Measurements from ENCODE around the gene ZKSCAN8.
A peak's percentile ranks its signal among the peaks of the same experiment; 100 is the strongest.

Gene ZKSCAN8

DNA sequence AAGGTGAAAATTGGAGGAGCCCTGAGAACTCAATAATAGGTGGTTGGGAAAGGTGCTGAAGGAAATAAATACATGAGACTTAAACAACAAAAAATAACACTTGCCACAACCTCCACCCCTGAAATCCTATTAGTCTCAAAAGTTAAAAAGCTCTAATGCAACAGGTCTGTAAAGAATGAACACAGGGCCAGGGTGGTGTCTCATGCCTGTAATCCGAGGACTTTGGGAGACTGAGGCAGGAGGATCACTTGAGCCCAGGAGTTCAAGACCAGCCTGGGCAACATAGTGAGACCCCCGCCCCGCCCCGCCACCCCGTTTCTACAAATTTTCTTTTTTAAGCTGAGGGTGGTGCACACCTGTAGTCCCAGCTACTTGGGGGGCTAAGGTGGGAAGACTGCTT lies 1.1 kb upstream of the ZKSCAN8 start:
- no peak for DNase-seq

DNA sequence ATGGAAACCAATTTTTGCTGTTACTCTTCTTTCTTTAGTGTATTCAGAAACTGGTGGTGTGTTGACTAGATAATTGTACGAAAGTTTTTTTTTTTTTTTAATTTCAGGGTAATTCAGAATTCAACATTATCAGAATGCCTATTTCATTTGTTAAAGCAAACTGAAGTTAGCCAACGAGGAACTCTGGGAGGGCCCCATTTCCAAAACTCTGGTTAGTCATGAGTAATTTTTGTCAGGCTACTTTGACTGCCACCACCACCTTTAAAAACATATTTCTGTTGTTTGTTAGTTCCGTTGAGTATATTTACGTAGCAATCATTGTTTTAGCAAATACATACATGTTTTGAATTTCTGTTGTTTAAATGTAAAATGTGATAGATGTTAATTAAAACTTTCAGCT lies 763 bp downstream of the ZKSCAN8 start:
- DNase-seq, result no peak

DNA sequence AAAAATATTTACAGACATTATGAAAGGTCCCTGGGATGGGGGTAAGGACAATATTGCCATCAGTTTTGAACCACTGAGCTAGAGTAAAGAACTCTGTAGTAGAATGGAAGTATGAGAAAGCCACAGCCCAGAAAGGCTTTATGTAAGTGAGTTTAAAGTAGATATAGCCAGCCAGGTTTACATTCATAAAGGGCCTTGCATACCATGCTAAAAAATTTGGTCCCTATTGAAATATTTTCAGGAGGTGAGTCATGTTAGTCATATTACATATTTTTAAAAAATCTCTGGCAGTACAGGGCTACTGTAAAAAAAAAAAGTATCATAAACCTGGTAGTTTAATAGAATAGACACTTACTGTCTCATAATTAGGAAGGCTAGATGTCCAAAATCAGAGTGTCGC lies 3.5 kb downstream of the ZKSCAN8 start:
- DNase-seq, result no peak

DNA sequence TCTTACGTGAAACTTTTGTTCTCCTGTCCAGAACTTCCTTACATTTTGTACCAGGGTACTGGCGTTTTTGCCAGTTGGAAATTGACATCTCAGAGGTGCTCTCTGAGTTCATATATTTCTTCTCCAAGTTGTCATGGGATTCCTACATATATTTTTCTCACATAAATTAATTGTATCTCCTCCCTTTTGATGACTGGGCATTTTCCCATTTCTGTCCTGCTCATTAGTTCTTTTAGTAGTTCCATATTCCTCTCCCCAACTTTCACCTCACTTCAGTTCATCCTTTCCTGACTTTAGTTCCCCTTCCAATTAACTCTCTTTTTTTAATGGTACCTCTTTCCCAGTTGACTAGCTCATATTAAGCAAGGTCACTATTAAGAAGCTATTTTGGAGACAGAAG lies 10.8 kb downstream of the ZKSCAN8 start:
- no peak for DNase-seq

DNA sequence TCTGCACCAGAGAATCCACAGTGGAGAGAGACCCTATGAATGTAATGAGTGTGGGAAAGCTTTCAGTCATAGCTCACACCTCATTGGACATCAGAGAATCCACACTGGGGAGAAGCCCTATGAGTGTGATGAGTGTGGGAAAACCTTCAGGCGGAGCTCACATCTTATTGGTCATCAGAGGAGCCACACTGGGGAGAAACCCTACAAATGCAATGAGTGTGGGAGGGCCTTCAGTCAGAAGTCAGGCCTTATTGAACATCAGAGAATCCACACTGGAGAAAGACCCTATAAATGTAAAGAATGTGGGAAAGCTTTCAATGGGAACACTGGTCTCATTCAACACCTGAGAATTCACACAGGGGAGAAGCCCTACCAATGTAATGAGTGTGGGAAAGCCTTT lies 11.9 kb downstream of the ZKSCAN8 start:
- no peak for DNase-seq

DNA sequence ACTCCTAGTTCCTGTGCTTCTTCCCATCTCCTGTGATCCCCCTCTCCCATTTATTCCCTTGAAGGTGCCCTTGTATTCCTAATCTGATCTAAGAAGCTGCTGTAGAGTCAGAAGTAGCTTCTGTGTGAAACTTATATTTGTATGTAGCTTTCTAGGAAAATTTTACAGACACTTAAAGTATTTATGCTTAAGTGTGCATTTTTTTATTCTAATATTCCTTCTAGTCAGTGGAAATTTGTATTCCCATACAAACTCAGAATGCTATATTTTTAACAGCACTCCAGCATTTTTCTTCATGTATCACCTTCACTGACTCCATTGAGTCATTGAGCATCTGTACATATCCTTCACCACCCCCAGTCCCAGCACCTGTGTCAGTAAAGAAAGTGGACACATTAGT lies 12.7 kb downstream of the ZKSCAN8 start:
- no peak for DNase-seq

DNA sequence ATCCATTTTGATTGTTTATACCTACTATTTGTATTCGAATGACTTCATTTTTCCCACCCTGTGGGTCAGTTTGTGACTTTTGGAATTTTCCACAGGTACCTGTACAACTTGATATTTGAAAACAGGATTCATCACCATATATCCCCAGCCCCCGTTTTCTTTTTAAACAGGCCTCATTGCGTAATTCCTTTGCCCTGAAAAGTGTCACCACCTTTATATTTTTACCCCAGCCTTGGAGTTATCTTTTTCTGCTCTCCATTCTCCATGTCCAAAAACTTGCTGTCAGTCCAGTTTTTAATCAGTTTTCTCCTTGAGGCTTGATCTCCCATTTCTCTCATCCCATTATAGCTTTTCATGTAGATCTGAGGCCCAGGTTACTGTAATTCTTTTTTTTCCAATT lies 16.6 kb downstream of the ZKSCAN8 start:
- no peak for DNase-seq

DNA sequence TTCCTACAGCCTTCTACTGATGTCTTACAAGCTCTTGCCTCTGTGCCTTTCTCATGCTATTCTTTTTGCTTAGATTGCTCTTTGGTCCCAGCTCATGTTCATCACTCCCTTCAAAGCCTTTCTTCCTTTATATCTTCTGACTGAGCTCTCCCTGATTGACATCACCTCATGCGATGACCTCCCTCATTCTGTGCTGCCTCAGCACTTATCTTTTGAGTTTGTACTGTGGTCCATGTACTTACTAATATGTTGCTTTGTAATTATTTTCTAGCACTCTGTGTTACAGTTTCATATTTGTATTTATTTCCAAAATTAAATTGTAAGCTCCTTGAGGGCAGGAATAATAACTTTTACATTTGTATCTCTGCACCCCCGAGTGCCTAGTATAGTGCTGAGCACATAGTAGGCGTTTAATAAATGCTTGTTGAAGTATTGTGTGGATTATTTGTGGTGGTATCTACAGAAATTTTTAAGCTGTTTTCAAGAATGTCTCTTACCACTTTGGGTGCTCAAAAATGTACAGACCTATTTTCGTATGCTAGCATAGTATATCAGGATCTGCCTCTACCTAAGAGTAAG lies 17.4 kb downstream of the ZKSCAN8 start:
- no peak for DNase-seq

DNA sequence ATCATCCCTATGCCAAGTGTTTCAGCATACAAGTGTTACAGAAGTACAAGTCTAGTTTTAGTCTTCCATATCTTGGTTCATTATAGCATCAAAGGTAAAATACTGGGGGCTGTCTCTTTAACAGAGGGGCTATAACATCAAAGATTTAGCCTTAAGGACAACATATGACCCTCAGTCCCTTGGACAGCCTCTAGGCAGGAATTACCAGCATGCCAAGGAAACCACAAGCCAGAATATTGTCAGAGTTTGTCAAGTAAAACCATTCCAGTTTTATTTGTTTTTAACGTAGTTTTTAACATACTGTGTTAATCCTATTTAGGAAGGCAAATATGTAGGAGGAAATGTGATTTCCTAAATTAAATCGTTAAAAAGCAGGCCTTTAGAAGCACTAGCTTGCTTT lies 18.6 kb downstream of the ZKSCAN8 start:
- no peak for DNase-seq

DNA sequence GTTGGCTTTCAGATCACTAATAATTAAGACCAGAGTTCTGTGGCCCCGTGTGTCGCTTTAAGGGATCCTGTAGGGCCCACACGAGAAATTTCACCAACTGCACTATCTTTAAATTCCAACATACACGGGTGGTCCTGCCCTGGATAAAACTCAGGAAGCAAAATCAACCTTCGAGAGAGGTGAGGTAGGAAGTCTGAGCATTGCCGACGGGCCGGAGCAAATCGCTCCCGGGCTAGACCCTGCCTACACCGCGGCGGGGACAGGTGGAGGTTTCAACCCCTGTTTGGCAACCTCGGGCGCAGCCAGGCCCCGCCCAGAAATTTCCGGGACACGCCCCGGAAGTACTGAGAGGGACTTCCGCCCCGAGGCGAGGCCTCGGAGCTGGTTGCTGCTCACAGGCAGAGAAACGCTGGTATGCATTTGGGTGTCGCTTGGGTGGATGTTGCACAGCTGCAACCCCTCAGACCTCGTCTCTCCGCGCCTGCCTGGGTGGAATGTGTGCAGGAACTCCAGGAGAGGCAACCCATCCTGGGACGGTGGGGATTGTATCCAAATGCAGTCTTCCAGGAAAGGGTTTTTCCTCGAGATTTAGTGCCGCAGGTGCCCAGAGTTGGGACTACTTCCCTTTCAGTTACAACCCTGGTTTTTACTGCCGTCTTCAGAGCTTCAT lies 19.9 kb downstream of the ZKSCAN8 start:
- DNase-seq, result peak; percentile 83

DNA sequence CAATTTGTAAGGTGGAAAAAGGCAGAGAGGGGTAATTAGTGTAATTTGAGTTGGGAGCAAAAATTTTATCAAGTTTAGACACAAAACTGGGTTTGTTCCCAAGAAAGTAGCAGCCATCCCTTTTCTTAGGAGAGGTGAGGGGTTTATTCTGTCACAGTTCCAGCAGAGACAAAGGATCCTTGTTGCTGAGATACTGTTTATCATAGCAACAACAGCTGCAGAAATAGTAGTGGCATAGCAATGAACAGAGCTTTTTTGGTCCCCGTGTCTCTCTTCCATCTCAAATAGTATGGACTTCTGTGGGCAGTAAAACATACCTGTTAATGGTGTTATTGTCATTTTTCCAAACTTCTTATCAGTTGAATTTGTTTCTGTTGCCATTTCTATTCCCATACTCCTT lies 23.9 kb downstream of the ZKSCAN8 start:
- DNase-seq, result no peak

DNA sequence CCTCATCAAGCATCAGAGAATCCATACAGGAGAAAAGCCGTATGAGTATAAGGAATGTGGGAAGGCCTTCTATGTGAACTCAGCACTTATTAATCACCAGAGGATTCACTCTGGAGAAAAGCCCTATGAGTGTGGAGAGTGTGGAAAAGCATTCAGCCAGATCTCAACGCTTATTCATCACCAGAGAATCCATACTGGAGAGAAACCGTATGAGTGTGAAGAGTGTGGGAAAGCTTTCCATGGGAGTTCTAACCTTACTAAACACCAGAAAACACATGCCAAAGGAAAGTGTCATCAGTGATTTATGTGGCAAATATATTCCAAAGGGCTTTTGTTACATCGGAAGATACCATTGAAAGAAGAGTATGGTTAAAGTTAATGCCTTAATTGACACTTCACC lies 25.4 kb downstream of the ZKSCAN8 start:
- DNase-seq, result no peak

DNA sequence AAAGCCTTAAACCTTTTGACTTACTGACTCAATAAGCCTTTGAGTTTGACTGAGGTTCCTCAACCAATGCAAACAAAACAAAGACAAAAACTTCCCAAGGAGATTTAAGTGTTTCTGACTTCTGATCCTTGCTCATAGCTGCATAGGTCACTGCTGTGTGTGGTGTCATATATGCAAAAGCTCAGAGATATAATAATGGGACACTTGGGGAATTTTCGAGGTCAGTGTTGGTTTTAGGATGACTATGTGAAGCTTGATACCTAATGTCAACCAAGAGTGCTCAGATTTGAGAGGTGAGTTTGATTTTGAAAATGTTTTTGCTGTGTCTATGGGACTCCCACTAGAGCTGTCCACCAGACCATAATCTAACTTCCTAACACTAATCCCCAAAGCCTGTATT lies 26.2 kb downstream of the ZKSCAN8 start:
- DNase-seq, result no peak

DNA sequence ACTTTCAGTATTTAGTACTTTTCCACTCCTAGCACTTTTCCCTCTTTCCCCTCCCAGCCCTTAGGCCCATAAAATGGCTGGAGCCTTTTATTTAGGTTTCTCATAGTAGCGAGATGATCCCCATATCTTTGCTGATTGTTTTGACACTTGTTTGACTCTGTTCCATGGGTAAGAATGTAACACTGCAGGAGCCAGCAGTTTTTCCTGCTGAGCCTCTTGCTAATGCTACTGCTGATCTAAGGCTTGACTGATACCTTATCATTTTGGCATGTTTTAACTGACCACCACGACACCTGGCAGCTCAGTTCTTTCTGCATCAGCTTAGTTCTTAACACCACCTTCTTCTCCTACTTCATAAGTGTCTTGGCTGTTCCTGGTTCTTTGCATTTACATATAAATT lies 29.6 kb downstream of the ZKSCAN8 start:
- no peak for DNase-seq

DNA sequence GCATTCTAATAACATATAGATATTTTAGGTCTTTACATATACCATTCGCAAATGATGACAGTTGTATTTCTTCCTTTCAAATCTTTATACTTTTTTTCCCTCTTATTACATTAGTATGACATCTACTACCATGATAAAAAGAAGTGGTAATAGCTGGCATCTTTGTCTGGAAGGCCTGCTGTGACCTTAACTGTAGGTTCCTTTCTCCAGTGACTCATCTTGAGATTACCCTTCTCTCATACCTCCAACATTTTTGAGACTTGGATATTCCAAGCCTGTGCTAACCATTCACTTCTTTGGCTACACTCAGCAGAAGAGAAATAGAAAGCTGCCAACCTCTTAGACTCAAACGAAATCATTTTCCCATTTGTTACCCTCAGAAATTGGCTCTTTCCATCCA lies 30.3 kb downstream of the ZKSCAN8 start:
- no peak for DNase-seq

DNA sequence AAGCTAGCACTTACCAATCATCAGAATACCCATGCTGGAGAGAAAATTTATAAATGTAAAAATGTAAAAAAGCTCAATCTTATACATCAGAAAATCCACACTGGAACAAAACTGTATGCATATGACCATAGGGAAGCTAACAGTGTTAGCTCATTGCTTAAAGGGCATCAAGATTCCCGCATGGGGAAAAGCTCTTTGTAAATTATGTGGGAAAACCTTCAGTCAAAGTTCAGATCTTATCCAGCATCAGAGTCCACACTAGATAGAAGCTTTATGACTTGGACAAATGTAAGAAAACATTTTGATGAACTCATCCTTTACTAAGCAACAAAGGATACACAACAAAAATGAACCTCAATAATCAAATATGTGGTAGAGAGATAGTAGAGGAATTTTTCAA lies 34.7 kb downstream of the ZKSCAN8 start:
- DNase-seq, result no peak

DNA sequence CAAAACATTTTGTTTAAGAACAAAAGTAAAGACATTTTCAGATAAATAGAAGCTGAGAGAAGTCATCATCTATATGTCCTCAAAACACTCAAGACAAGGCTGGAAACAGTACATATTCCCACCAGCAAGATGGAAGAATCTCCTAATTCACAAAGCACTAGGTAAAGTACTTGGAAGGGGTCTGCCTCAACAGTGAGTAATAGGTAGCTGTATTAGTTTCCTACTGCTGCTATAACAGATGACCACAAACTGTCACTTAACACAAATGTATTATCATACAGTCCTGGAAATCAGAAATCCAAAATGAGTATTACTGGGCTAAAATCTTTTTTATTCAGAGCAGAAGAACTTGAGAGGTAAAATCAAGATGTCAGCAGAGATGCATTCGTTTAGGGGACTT lies 40.6 kb downstream of the ZKSCAN8 start:
- no peak for DNase-seq

DNA sequence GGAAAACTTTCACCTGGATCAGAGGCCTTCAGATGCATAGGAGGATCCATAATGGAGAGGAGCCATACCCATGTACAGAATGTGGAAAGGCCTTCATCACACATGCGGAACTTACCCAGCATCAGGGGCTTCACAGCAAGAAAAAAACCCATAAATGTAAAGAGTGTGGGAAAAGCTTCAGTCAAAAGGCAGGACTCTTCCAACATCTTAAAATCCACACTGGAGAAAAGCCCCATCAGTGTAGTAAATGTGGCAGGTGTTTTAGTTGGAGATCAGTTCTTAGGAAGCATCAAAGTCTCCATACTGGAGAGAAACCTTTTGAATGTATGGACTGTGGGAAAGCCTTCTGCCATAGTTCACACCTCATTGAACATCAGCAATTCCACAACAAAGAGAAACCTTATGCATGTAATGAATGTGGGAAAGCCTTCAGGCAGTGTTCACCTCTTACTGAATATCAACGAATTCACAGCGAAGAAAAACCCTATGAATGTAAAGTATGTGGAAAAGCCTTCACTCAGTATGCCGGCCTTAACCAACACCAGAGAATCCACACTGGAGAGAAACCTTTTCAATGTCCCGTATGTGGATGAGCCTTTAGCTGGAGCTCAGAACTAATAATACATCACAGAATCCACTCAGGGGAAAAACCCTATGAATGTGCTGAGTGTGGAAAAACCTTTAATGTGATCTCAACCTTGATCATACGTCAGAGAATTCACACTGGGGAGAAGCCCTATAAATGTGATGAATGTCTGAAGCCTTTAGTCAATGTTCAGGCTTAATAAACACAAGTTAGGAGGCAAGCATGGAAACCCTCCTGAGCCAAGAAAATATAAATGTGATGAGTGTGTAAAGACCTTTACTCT lies 46.7 kb downstream of the ZKSCAN8 start:
- DNase-seq, result no peak

DNA sequence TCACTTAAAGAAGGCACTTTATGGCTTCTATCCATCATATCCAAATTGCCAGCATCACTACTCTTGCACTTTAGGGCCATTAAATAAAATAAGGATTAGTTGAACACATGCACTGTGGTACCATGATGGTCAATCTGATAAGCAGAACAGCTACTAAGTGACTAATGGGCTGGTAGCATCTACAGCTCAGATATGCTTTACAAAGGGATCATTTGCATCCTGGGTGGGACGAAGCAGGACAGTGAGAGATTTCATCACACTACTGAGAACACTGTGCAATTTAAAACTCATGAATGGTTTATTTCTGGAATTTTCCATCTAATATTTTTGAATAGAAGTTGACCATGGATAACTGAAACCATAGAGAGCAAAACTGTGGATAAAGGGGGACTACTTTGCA lies 58.3 kb downstream of the ZKSCAN8 start:
- DNase-seq, result no peak

DNA sequence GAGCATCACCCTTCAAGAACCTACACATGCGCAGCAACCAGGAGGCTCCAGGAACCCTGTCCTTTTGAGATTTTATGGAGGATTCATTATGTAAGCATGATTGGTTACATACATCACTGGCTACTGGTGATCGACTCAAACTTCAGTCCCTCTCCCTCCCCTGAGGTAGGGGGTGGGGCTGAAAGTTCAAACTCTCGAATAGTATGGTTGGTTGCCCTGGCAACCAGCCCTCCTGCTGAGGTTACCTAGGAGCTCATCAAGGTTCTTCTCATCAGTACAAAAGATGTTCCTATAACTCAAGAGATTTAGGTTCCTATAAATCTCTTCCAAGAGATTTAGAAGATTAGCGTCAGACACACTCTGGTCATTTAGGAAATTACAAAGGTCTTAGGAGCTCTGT lies 61.5 kb downstream of the ZKSCAN8 start:
- DNase-seq, result no peak

DNA sequence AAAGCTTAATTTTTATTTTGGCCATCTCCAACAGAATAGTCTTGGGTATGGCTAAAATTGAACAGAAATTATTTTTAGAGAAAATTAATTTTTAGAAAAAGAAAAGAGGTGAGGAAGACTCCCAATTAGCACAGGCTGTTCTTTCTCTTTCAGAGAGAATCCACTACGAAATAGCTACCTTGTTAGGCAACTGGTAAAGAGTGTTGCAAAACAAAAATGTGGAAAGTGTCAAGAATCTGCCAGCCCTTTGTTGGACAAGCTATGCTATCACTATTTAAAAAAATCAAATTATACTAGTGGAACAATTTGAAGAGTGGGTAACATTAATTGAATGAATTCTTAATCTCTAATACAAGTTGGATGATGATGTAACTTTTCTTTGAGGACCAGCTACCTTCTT lies 64.2 kb downstream of the ZKSCAN8 start:
- DNase-seq, result no peak

DNA sequence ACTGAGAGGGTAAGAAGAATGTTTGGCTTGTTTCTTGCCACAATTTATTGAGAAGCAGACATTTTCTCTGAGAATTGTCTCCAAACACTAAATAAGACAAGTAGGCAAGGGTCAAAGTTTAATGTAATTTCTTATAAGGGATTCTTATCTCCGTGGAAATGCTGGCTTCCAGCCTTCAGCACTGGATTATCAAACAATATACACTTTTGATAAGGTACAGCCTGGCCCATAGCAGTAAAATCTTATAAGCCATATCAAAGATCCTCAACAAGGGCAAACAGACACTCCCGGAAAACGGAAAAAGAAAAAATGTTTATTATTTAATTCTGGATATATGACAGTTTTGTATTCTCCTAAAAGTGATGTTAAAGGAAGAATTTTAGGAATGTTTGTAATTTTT lies 64.8 kb downstream of the ZKSCAN8 start:
- DNase-seq, result no peak

DNA sequence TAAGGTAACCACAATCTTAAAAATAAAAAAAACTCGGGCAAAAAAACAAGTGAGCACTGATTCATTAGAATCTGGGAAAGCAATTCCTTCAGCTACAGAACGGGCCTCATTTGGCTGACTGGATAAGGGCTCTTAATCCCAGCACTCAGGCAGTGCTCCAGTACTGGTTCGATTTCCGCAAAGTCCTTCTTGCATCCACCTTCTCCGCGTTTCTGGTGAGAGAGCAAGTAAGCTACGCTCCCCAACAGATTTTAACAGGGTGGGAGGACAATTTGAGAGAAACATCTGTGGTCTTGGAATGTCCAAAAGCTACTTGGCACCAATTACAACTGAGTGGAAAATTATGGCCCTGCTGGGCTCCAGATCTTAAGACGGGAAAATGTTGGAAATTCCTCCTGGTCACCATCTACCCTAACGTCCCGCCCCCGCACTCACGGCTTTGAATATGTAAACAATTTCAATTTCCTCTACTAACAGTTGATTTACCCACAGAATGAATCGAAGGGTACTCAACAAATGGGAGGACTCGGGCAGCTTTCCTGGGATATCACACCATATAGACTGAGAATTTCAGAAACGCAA lies 65.3 kb downstream of the ZKSCAN8 start:
- no peak for DNase-seq

DNA sequence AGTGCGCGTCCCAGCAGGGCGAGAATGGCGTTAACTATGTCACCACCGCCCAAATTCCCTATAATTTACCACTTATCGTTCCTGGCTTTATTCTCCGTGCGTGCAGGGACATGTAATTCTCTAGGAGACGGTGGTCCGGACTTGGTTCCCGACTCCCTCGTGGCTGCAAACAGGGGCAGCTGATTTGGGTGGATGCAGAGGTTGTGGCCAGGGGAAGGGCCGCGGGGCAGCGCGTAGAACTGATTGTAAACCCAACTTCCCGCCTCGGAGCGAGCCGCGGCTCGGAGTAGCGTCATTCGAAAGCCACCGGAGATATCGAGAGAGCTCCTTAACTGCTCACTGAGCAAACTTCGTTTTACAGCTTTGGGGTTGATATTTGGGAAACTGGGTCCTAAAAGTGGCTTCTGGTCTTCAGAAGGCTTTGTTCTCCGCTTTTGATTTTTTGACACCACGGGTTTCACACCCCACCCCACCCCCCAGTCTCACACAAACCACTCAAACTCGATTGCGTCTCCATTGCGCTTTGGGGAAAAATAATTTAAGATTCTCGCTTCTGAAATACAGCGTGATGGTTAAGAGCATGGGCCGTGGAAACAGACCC lies 65.9 kb downstream of the ZKSCAN8 start:
- no peak for DNase-seq

All from stimulated activated CD4-positive, alpha-beta T cell treated with anti-CD3 and anti-CD28 coated beads, Interleukin-4, amount 100 ng/mL, for 24 hours (primary cell).